ENCODE measurements around the gene NUP42. TPM values are rescaled to one million over a fixed set of nuclear protein-coding genes. Genes with fewer than 3 reads are reported as not detected.

NUP42 gene
- total RNA-seq, 1 donor from 2014 or later, result 47.3 TPM

DNA sequence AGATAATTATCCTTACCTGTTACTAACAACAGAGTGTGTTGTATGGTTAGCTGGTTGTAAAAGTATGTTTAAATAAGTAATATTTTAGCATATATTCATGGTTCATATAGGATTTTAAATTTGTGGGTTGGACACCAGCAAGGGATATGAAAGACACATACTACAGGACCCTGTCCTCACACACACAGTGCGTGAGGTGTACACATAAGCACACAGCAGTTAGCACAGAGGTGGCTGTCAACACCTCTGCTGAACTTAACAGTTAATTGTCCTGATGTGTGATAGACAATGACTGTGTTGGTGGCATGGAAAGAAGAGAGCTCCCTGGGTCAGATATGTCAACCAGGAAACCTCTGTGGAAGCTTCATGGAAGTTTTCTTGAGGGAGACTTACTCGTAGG is 23.3 kb upstream of the NUP42 start:
- Mint-ChIP-seq H3K9me3 (ENCODE audit: low read depth) (no peaks in the 10 kb centered on the region), H3K36me3 (ENCODE audit: insufficient read depth) (peaks cover 12% of the 10 kb centered on the region), H3K27me3 (no peaks in the 10 kb centered on the region), H3K27ac (peak overlapping the region; percentile 39), H3K4me1 (ENCODE audit: low read depth) (peaks cover 7% of the 10 kb centered on the region), H3K4me3 (ENCODE audit: low read depth) (no peak overlapping the region)
- DNase-seq (ENCODE audit: low spot score, unreplicated experiment), result no peak
- TF ChIP-seq CTCF (IDR thresholded peaks at IDR 0.05; ENCODE audit: unreplicated experiment), result no peak

DNA sequence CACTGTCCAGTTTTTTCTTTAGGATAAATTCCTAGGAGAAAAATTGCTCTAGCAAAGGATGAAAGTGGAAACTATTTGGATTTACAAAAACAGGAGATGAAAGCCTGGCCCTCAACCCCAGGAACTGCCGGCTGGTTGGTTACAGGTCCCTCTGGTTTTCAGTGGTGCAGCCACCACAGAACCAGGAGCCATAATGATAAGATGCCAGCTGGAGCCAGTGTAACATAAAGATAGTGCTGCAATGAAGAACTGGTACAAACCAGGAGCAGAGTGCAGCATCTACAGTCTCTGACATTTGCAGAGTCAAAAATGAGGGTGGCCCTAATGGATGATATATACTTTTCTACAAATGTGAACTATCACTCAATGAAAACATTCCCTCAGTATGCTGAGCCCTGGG is 20.4 kb upstream of the NUP42 start:
- H3K9me3 Mint-ChIP-seq (ENCODE audit: low read depth), result no peaks in the 10 kb centered on the region
- no peak overlapping the region for H3K4me3 Mint-ChIP-seq (ENCODE audit: low read depth)
- no peak overlapping the region for H3K27ac Mint-ChIP-seq
- no peaks in the 10 kb centered on the region for H3K27me3 Mint-ChIP-seq
- H3K36me3 Mint-ChIP-seq (ENCODE audit: insufficient read depth), result peaks cover 8% of the 10 kb centered on the region
- no peak for DNase-seq (ENCODE audit: low spot score, unreplicated experiment)
- H3K4me1 Mint-ChIP-seq (ENCODE audit: low read depth), result peaks cover 7% of the 10 kb centered on the region
- no peak for TF ChIP-seq CTCF (IDR thresholded peaks at IDR 0.05; ENCODE audit: unreplicated experiment)

GRCh38 chr7:23164846-23165245 is 17.0 kb upstream of the NUP42 start:
- TF ChIP-seq CTCF (IDR thresholded peaks at IDR 0.05; ENCODE audit: unreplicated experiment), result no peak
- Mint-ChIP-seq H3K9me3 (ENCODE audit: low read depth) (no peaks in the 10 kb centered on the region), H3K27me3 (no peaks in the 10 kb centered on the region), H3K4me1 (ENCODE audit: low read depth) (peaks cover 6% of the 10 kb centered on the region), H3K36me3 (ENCODE audit: insufficient read depth) (no peaks in the 10 kb centered on the region), H3K4me3 (ENCODE audit: low read depth) (no peak overlapping the region), H3K27ac (no peak overlapping the region)
- DNase-seq (ENCODE audit: low spot score, unreplicated experiment), result no peak

- H3K4me1 Mint-ChIP-seq (ENCODE audit: low read depth), result peaks cover 1% of the 10 kb centered on the region
These were observed 16.5 kb upstream of the NUP42 start for GRCh38 chr7:23165316-23165715.

DNA sequence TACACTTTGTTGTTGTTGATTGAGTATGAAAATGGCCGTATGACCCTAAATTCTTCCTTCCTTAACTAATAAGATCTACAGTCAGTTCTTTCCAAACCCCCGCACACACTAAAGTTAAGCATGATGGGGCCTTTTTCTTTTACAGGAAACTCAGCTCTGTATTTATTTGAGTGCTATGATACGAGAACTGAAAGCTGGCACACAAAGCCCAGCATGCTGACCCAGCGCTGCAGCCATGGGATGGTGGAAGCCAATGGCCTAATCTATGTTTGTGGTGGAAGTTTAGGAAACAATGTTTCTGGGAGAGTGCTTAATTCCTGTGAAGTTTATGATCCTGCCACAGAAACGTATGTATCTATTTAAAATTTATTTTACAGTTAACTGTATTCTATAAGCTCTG is 14.2 kb upstream of the NUP42 start:
- Mint-ChIP-seq H3K36me3 (ENCODE audit: insufficient read depth) (peaks cover 6% of the 10 kb centered on the region), H3K27me3 (no peaks in the 10 kb centered on the region), H3K9me3 (ENCODE audit: low read depth) (no peaks in the 10 kb centered on the region), H3K4me3 (ENCODE audit: low read depth) (no peak overlapping the region), H3K4me1 (ENCODE audit: low read depth) (no peaks in the 10 kb centered on the region), H3K27ac (peak overlapping the region; percentile 56)
- TF ChIP-seq CTCF (IDR thresholded peaks at IDR 0.05; ENCODE audit: unreplicated experiment), result no peak
- no peak for DNase-seq (ENCODE audit: low spot score, unreplicated experiment)

More at GRCh38 chr7:23165316-23165715, 16.5 kb upstream of the NUP42 start:
- TF ChIP-seq CTCF (IDR thresholded peaks at IDR 0.05; ENCODE audit: unreplicated experiment), result no peak
- H3K27me3 Mint-ChIP-seq, result no peaks in the 10 kb centered on the region
- H3K9me3 Mint-ChIP-seq (ENCODE audit: low read depth), result no peaks in the 10 kb centered on the region
- no peak overlapping the region for H3K27ac Mint-ChIP-seq
- H3K36me3 Mint-ChIP-seq (ENCODE audit: insufficient read depth), result peaks cover 2% of the 10 kb centered on the region
- no peak overlapping the region for H3K4me3 Mint-ChIP-seq (ENCODE audit: low read depth)
- no peak for DNase-seq (ENCODE audit: low spot score, unreplicated experiment)
